NCI-H2227 (cell line): Measurements from ENCODE around the gene GYG2.
"Not testable (repeated sequence)": the region's sequence is repeated elsewhere in the genome, so short reads cannot be mapped to it uniquely, and the experiment has no call there.

Experiments used
- DNase-seq: peaks from one replicate; lab custom pipeline; 2025; ENCODE audit not compliant: unreplicated experiment; lab: John Stamatoyannopoulos, UW

Gene GYG2

DNA sequence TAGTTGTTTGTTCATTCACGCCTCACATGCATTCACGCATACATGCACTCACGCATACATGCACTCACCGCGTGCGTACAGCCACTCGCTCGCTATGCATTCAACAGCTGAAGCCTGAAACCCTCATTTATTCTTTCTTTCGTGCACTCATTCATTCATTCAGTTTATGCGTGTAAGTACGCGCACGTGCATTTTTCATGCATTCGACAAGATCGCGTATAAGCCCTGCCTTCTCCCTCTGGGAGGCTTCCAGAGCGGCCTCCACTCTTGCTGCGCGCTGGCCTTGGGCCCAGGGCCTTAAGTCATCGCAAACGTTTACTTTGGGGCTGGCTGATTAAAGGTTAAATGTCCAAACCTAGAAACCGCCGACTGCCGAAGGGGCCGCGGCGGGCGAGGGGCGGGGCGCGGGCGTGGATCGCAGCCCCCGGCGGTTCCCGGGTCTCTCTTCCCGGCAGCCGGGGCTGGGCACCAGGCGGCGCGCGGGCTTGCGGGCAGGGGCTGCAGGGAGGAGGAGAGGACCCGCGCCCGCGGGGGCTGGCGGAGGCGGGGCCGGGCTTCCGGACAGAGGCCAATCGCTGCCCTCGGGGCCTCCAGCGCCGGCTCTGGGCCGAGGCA lies at the start of gene GYG2:
TSS of gene GYG2 (plus strand) at position 587 of the 615 bp plus-strand sequence. CDS start 1,259 bp downstream, outside the sequence.
- no peak for DNase-seq

GRCh38 chrX:2780472-2781225 lies 48.1 kb upstream of the GYG2 start:
- DNase-seq, result not testable (repeated sequence)

DNA sequence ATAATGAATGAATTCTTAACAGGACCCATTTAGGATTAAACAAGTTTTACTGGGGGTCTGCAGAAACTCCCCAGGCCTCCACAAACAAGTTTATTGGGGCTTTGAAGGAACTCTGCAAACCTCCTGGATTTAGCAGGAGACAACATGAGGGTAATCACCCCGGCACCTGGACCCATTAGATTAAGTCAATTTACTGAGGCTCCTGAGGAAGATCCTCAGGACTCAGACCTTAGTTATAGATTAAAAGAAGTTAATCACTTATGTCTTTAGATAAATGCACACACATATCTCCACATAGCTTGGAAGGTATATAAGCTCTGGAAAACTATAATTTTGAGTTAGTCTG lies 47.5 kb upstream of the GYG2 start:
- no peak for DNase-seq

- no peak for DNase-seq
These were observed 47.0 kb upstream of the GYG2 start for GRCh38 chrX:2781698-2782097.

- DNase-seq, result no peak
These were observed 46.6 kb upstream of the GYG2 start for GRCh38 chrX:2782171-2782570.

- DNase-seq, result no peak
These were observed 46.0 kb upstream of the GYG2 start for GRCh38 chrX:2782778-2783177.

GRCh38 chrX:2784026-2784425 lies 44.7 kb upstream of the GYG2 start:
- no peak for DNase-seq

DNA sequence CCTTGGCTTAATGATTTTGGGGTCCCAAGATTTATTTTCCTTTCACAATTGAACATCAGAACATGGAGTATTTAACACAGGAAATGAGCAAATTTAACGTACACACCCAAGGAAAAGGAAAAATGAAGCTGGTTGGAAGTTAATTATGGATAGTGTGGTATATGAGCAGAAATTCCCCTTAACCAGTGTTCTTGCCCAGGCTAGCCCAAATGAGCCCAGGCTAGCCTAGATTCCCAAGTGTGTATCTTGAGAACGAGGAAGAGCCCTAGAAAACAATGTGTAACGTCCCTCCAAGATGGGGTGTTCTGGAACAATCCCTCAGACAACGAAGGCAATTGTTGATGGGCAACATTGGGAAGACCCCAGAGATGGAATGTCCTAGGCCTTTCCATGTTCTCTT lies 43.2 kb upstream of the GYG2 start:
- DNase-seq, result no peak

DNA sequence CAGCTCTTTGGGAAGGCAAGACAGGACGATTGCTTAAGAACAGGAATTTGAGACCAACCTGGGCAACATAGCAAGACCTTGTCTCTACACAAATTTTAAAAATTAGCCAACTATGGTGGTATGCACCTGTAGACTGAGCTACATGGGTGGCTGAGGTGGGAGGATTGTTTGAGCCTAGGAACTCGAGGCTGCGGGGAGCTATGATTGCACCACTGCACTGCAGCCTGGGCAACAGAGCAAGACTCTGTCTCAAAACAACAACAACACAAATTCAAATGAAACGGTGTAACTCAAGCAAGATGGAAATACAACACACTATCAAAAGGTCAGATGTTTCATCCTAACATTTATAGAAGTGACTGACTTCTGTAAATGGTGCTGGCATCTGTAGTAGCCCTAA lies 39.8 kb upstream of the GYG2 start:
- DNase-seq, result no peak

- no peak for DNase-seq
These were observed 39.2 kb upstream of the GYG2 start for GRCh38 chrX:2789569-2789968.

GRCh38 chrX:2793752-2794151 lies 35.0 kb upstream of the GYG2 start:
- DNase-seq, result no peak

GRCh38 chrX:2794336-2794735 lies 34.4 kb upstream of the GYG2 start:
- DNase-seq, result no peak

- DNase-seq, result not testable (repeated sequence)
These were observed 31.9 kb upstream of the GYG2 start for GRCh38 chrX:2796808-2797207.

- DNase-seq, result no peak
These were observed 29.4 kb upstream of the GYG2 start for GRCh38 chrX:2799369-2799768.

DNA sequence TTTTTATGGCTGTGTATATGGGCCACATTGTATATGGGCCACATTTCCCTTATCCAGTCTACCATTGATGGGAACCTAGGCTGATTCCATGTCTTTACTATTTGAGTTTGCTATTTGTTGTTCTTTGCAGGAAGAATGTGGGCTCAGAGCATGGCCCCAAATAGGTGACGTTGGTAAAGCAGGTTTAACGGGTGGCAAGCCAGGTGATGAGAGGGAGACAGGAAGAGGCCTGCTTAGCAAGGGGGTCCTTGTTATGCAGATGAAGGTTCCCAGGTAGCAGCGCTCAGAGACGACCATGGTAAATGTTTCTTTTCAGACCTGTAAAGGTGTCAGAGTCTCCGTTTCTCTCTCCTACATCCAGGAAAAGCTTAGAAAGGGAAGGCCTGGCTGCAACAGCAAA lies 28.8 kb upstream of the GYG2 start:
- not testable (repeated sequence) for DNase-seq

DNA sequence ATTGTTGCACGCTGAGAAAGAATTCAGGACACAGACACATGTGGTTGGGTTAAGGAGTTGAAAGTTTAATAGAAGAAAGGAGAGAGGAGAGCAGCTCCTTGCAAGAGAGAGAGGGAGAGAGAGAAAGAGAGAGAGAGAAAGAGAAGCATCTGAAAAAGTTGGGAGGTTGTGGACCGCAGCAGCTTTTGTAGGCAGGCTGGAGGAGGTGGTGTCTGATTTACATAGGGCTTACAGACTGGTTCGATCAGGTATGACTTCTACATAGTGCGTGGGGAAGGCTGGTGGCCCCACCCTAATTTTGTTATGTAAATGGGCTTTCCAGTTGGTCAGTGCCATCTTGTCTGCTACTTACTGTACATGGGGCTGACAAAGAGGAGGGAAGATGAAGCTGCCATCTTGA lies 27.5 kb upstream of the GYG2 start:
- no peak for DNase-seq

- DNase-seq, result not testable (repeated sequence)
These were observed 26.2 kb upstream of the GYG2 start for GRCh38 chrX:2802376-2803090.

DNA sequence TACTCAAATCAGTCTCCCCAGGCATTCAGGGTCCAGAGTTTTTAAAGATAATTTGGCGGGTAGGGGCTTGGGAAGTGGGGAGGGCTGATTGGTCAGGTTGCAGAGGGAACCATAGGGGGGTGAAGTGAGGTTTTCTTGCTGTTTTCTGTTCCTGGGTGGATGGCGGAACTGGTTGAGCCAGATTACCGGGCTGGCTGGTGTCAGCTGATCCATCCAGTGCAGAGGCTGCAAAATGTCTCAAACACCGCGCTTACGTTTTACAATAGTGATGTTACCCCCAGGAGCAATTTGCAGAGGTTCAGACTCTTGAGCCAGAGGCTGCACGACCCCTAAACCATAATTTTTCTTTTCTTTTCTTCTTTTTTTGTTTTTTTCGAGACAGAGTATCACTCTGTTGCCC lies 25.2 kb upstream of the GYG2 start:
- not testable (repeated sequence) for DNase-seq

DNA sequence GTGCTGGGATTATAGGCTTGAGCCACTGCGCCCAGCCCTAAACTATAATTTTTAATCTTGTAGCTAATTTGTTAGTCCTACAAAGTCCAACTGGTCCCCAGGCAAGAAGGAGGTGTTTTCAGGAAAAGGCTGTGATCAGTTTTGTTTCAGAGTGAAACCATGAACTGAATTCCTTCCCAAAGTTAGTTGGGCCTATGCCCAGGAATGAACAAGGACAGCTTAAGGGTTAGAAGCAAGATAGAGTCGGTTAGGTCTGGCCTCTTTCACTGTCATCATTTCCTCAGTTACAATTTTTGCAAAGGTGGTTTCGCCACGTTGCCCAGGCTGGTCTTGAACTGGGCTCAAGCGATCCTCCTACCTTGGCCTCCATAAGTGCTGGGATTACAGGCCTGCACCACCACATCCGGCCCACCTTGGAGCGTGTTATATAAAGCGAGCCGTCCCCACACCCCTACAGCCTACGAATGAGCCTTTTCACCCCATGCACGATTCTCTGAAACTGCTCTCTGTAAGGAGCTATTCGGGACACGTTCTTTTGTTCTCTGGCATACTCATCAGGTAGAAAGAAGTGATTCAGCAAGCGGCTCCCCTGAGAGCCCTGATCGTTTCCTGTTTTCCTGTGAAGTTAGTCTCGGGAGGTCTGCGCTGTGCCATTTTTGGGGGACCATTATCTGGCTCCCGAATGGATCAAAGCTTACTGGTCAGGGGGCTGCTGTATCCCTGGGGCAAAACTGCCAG lies 24.5 kb upstream of the GYG2 start:
- not testable (repeated sequence) for DNase-seq

DNA sequence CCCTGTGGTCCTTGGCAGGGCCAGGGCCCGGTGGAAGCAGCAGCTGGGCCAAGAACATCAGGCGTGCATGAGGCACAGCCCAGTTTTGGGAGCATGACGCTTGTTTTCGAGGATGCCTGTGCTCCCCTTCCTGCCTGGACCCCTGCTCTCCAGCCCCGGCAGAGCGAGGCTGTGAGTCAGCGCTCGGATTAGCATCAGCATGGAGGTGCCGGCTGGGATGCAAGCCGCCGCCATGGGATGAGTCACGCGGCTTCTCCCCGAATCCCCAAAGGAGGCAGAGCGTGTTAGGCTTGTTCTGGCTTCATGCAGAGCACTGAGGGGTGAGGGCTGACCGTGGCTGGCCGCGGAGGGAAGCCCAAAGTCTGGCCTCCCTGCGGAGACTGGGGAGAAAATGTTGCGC lies 23.9 kb upstream of the GYG2 start:
- DNase-seq, result not testable (repeated sequence)

- no peak for DNase-seq
These were observed 17.5 kb upstream of the GYG2 start for GRCh38 chrX:2811271-2811670.
